GM13977 (cell line): ENCODE results near the gene LRFN4.

Source experiments
- DNase-seq: peaks from one replicate; pipeline ENCODE4 v3.0.0; 2012; ENCODE audit warnings: low spot score
- CTCF ChIP-seq: IDR thresholded peaks from 2 replicates; pipeline ENCODE4 v1.5.1; 2012; ENCODE audit warnings: mild to moderate bottlenecking, control low read depth; ENCODE audit not compliant: insufficient read depth; ENCODE audit errors: extremely low read depth, missing control alignments
- in situ Hi-C: fragments of 300-500 bp; cut with MboI; formaldehyde crosslinking; loops from one replicate; pipeline ENCODE4 v1.12.0; 2022; ENCODE audit warnings: low sequenced_read_pairs, low pct_unique_long_range_greater_than_20kb, mixed read lengths, inconsistent platforms; ENCODE audit not compliant: unreplicated experiment

Gene LRFN4

GRCh38 chr11:66840317-66841091 is 16.4 kb upstream of the LRFN4 start:
- no peak for DNase-seq
- in situ Hi-C loops = loop anchor here (25.0 kb wide), 1 partner anchor 278 kb away; the partner anchor contains the start of gene CTSF
- no peak for TF ChIP-seq CTCF

- in situ Hi-C loops = loop anchor here (25.0 kb wide), 1 partner anchor 280 kb away; the partner anchor contains the start of gene CTSF
- TF ChIP-seq CTCF = no peak
- no peak for DNase-seq
Observed at GRCh38 chr11:66841861-66842260, 15.0 kb upstream of the LRFN4 start.

- DNase-seq = peak; percentile 33
- no peak for TF ChIP-seq CTCF
- in situ Hi-C loops = loop anchor here (25.0 kb wide), 1 partner anchor 280 kb away; the partner anchor contains the start of gene CTSF
Observed at GRCh38 chr11:66842501-66842895, 14.4 kb upstream of the LRFN4 start.

GRCh38 chr11:66842896-66843775 is 13.7 kb upstream of the LRFN4 start, which contains the start of gene RCE1:
Gene RCE1, plus strand, starts transcription at chr11:66843441. Its CDS starts 15 bp downstream, at chr11:66843456.
- in situ Hi-C loops = loop anchor here (25.0 kb wide), 1 partner anchor 281 kb away; the partner anchor contains the start of gene CTSF
- DNase-seq = peak; percentile 98
- no peak for TF ChIP-seq CTCF

GRCh38 chr11:66843776-66844495 is 12.9 kb upstream of the LRFN4 start:
- TF ChIP-seq CTCF = no peak
- in situ Hi-C loops = loop anchor here (25.0 kb wide), 1 partner anchor 282 kb away; the partner anchor contains the start of gene CTSF
- DNase-seq = no peak
